ENCODE measurements around the gene SUPT4H1.

Gene SUPT4H1

DNA sequence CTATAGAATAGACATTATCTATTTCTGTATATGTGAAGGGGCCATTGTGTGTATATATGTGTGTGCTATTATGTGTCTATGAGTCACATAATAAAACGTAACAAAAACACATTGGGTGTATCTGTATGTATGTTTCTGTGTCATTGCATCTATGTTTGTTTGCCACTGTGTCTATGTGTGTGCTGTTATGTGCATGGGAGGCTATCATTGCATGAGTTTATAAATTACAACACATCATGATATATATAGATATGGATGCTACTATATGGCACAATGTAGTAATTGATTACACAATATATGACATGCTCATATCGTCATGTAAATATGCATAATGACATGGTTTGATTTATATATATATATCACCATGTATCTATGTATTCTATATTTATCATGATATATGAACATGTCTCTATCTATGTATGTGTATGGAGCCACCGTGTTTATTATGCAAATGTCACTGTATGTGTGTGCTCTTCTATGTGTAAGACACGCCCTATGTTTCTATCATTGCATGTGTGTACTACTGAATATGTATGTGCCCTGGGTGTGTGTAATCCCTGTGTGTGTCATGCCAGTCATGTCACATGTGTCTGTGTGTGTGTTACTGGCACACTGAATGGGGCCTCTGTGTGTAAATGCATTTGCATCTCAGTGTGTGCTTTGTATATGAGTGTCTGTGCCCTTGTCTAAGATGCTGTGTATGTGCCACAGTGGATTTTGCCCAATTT lies 22.0 kb downstream of the SUPT4H1 start:
- no peak for DNase-seq (ENCODE audit: low read depth, low spot score)

DNA sequence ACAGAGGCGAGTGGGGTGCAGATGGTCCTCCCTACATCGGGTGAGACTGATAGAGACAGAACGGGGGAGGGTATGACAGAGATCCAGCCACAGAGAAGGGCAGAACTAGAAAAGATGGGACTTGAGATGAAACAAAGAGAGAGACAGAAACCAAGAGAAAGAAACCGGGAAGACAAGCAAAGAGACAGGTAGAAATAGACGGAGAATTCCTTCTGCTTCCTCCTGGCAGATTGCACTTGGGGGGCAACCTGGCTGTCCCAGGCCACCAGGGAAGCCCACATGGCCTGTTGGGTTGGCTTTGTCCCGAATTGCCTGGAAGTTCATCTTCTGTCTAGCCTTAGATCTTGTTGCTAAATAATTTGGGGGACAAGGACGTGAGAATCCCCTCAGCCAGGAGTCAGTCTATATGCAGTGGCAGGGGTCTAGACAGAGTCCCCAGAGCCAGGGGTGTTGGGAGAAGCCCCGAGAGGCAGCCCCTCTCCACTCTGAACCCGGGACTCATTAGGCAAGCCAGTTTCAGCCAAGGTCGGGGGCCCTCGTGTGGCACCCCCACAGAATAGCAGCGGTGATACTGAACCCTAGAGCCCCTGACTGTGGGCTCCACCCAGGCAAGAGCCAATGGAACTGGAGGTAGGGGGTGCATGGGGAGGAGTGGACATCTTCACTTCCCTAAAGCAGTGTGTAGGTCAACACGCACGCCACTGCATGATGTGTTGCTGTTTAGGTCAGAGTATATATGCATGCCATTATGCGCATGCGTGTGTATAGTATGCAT lies 22.8 kb downstream of the SUPT4H1 start:
- no peak for DNase-seq (ENCODE audit: low read depth, low spot score)

GRCh38 chr17:58328195-58329034 lies 23.6 kb downstream of the SUPT4H1 start, which contains the start of gene TSPOAP1:
TSS of gene TSPOAP1 (minus strand) at chr17:58328795. CDS start at chr17:58327920, 875 bp downstream.
- DNase-seq (ENCODE audit: low read depth, low spot score) = peak; percentile 59

GRCh38 chr17:58327363-58328194 lies 24.4 kb downstream of the SUPT4H1 start:
- DNase-seq (ENCODE audit: low read depth, low spot score) = no peak

DNA sequence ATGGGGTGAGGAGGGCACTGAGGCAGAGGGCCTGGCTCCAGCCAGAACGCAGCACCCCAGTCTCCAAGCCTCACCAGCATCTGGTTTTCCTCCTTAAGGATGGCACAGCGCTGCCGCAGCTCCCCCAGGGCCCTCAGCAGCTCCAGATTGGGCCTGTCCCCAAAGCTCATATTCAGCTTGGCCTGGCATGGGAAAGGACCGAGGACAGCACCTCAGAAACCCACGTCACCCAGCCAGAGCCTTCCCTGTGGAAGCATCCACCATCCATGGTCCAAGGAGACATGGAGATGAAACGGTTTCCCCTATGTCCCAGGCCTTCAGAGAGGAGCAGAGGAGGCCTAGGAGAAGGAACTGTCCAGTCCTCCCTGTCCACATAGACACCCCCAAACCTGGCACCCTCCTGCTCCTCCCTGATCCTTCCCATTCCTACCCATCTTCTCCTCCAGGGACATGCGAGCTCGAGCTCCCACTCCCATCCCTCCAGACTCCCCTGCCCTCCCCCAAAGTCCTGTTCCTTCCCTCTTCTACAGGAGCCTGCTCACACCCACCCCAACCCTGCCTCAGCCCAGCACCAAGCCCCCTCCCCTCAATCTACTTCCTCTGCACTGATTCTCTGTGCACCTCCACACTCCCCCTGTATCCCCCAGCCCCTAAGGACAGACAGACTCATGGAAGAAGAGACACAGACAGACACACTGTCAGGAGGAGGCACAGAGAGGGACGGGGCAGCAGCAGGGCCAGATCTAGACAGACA lies 25.2 kb downstream of the SUPT4H1 start:
- DNase-seq (ENCODE audit: low read depth, low spot score) = no peak

DNA sequence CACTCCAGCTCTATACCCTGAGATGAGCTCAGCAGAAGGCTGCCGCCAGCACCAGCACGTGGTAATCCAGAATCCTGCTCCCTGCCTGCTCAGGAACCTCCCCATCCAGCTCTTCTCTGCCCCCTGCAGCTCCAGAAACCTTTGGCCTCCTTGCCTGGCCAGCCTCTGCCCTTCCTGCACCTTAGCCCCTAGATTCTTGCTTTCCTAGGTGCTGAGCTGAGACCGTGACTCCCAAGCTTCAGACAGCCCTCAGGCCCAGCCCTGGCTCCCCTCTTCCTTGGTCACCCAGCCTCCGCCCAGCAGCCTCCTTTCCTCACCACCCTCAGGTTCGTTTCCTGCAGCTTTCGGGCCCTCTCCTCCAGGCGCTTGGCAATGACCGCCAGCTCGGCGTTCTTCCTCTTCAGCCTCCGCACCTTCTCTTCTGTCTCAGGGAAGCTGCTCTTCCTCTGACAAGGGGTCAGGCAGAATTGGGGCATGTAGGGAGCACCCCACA lies 26.0 kb downstream of the SUPT4H1 start:
- peak; percentile 58 for DNase-seq (ENCODE audit: low read depth, low spot score)

- peak; percentile 81 for DNase-seq (ENCODE audit: low read depth, low spot score)
Observed at GRCh38 chr17:58325289-58325726, 26.7 kb downstream of the SUPT4H1 start.

- DNase-seq (ENCODE audit: low read depth, low spot score) = peak; percentile 65
Observed at GRCh38 chr17:58324409-58325288, 27.4 kb downstream of the SUPT4H1 start.

- no peak for DNase-seq (ENCODE audit: low read depth, low spot score)
Observed at GRCh38 chr17:58324056-58324408, 28.0 kb downstream of the SUPT4H1 start.

DNA sequence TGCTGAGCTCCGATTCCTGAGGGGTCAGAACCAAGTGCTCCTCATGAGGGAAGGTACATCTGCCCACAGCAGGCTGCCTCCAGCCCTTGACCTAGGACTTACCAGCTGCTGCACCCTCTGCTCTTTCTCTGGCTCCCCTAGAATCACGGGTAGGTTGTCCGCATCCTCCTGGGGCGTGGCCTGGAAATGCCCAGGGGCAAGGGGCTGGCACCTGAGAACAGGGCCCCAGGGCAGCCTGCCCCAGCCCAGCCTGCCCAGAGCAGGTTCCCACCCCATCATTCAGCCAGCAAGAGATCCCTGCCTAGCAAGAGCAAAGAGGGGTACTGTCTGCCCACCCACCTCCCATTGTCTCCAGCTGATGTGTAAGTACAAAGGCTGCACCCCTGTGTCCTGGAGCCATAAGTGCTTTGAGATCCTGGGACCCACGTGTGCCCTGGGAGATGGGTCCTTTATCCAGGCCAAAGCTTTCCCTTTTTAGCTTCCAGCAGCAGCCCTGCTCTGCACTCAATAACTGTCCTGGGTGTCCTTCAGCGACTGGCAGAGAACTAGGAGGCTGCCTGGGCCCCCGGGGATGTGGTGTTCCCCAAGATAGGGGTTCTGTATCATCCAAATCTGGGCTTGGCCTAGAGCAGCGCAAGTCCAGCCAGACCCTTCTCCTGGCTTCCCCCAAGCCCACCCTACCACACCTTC lies 28.5 kb downstream of the SUPT4H1 start:
- DNase-seq (ENCODE audit: low read depth, low spot score) = no peak

- no peak for DNase-seq (ENCODE audit: low read depth, low spot score)
Observed at GRCh38 chr17:58322581-58323185, 29.3 kb downstream of the SUPT4H1 start.

- DNase-seq (ENCODE audit: low read depth, low spot score) = no peak
Observed at GRCh38 chr17:58321571-58322525, 30.2 kb downstream of the SUPT4H1 start.

DNA sequence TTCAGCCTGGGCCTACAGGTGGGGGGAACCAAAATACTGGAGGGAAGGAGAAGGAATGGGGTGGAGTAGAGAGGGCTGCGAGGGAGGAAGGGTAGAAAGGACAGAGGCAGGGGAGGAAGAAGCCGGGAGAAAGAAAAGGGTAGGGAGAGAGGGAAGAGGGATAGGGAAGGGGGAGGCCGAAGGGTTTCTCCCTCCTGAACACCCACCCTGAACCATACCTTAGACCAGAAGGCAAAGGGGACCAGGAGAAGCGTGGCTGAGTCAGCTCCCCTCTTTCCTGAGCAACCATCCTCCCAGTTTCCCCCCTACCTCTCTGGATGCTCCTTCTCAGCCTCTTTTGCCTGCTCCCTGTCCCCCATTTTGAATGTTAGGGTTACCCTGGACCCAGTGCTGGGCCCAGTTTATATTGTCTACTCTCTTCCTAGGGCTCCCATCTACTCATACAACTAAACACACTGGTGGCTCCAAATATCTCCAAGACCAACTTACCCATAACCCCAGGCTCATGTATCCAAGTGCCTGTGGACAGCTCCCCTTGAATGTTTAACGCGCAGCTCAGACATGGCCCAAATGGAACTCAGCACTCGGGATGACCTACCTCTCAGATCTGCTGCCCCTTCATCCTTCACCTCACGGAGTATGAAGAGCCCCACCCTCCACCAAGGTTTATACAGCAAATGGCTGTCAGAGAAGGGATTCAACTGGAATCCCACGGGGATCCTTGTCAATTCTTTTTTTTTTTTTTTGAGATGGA lies 31.3 kb downstream of the SUPT4H1 start:
- DNase-seq (ENCODE audit: low read depth, low spot score) = no peak

DNA sequence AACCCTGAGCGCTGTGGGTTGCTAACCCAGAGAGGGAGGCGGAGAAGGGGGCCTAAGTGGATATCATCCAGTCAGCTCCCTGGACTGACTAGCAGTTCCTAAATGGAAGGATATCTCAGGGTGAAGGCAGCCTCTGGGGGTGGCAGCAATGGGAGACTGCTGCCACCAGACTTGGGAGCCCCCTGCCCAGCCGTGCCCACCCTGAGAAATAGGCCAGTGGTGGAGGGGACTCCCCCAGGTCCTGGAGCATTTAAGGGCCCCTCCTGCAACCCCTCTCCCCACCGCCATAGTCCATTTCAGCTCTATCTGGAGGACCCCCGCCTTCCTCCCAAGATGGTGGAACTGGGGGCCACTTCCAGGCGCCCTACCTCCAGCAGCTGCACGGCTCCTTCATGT lies 31.8 kb downstream of the SUPT4H1 start:
- no peak for DNase-seq (ENCODE audit: low read depth, low spot score)

GRCh38 chr17:58319173-58320162 lies 32.5 kb downstream of the SUPT4H1 start:
- no peak for DNase-seq (ENCODE audit: low read depth, low spot score)
